LNCAP (cell line): ENCODE results near the gene CMBL.

Source experiments
- TF ChIP-seq, protein P1 (sequence below): fragments of 450-650 bp; IDR thresholded peaks from 2 replicates; pipeline ENCODE4 v1.5.1; 2017; ENCODE audit warnings: mild to moderate bottlenecking

The CMBL gene

DNA sequence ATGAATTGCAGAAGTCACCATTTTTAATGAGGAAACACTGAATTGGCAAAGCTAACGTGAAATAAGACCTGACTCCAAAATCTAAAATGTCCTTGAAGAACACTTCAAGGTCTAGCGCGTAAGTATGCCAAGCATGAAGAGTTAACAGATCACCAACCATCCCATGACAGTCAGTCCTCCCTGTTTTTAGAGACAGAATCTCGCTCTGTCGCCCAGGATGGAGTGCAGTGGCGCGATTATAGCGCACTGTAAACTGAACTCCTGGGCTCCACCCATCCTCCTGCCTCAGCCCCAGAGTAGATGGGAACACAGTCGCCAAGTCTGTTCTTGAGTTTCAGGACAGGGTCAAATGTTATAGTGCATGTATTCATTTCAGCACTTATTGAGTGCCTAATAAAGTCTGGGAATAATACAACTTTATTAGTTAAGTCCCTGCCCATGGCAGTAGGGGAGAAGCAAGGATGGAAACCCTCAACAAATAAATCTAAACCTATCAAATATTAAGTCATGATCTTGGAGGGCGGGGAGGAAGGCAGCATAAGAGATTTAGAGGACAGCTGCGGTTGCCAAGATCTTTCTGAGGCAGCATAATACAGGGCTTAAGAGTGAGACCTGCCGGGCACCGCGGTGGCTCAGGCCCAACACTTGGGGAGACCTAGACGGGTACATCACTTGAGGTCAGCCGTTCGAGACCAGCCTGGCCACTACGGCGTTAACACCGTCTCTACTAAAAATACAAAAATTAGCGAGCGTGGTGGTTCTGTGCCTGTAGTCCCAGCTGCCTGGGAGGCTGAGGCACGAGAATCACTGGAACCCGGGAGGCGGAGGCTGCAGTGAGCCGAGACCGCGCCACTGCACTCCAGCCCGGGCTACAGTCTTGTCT lies 59.1 kb downstream of the CMBL start:
- TF ChIP-seq, protein P1, sequence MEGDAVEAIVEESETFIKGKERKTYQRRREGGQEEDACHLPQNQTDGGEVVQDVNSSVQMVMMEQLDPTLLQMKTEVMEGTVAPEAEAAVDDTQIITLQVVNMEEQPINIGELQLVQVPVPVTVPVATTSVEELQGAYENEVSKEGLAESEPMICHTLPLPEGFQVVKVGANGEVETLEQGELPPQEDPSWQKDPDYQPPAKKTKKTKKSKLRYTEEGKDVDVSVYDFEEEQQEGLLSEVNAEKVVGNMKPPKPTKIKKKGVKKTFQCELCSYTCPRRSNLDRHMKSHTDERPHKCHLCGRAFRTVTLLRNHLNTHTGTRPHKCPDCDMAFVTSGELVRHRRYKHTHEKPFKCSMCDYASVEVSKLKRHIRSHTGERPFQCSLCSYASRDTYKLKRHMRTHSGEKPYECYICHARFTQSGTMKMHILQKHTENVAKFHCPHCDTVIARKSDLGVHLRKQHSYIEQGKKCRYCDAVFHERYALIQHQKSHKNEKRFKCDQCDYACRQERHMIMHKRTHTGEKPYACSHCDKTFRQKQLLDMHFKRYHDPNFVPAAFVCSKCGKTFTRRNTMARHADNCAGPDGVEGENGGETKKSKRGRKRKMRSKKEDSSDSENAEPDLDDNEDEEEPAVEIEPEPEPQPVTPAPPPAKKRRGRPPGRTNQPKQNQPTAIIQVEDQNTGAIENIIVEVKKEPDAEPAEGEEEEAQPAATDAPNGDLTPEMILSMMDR, result no peak

GRCh38 chr5:10246761-10247160 lies 60.9 kb downstream of the CMBL start:
- TF ChIP-seq, protein P1, result no peak

DNA sequence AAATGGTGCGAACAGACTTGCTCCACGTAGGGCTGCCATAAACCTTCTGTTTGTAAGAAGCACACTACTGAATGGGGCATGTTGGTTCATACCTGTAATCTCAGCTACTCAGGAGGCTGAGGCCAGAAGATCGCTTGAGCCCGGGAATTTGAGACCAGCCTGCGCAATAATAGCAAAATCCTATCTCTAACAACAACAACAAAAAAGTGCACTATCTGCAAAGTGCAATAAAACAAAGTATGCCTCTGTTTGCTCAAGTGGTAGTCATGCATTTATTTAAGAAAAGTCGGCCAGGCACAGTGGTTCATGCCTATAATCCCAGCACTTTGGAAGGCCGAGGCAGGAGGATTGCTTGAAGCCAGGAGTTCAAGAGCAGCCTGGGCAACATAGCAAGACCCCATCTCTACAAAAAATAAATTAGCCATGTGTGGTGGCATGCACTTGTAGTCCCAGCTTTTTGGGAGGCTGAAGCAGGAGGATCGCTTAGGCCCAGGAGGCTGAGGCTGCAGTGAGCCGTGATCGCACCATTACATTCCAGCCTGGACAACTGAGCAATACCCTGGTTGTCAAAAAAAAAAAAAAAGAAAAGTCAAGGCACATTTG lies 63.3 kb downstream of the CMBL start:
- TF ChIP-seq, protein P1, result no peak

GRCh38 chr5:10243660-10244240 lies 64.0 kb downstream of the CMBL start:
- TF ChIP-seq, protein P1, result no peak

GRCh38 chr5:10235350-10235749 lies 72.4 kb downstream of the CMBL start:
- TF ChIP-seq, protein P1, result no peak

- TF ChIP-seq, protein P1, result peak; percentile 43; the same call in 1 of the 2 replicates
Observed at GRCh38 chr5:10233505-10233904, 74.2 kb downstream of the CMBL start.

- TF ChIP-seq, protein P1, result no peak
Observed at GRCh38 chr5:10233011-10233410, 74.7 kb downstream of the CMBL start.
